Parathyroid adenoma (tissue), 2 donors: ENCODE measurements around the gene ADI1.

Source experiments
- H2AFZ ChIP-seq: fragments of 300-600 bp; sonication (generic); one replicate; pipeline ENCODE4 v1.7.0; 2017; ENCODE audit warnings: antibody characterized with exemption, mild to moderate bottlenecking
- H3K27ac ChIP-seq: fragments of 300-600 bp; sonication (generic); one replicate; pipeline ENCODE4 v1.7.0; 2017
- H3K27me3 ChIP-seq: fragments of 300-600 bp; sonication (generic); one replicate; pipeline ENCODE4 v1.7.0; 2017; ENCODE audit warnings: low read length; ENCODE audit not compliant: control insufficient read depth, insufficient read depth
- H3K36me3 ChIP-seq: fragments of 300-600 bp; sonication (generic); one replicate; pipeline ENCODE4 v1.7.0; 2017; ENCODE audit warnings: low read length; ENCODE audit not compliant: control insufficient read depth, insufficient read depth
- H3K4me1 ChIP-seq: fragments of 300-600 bp; sonication (generic); one replicate; pipeline ENCODE4 v1.7.0; 2017; ENCODE audit warnings: control low read depth
- H3K4me2 ChIP-seq: fragments of 300-600 bp; sonication (generic); one replicate; pipeline ENCODE4 v1.7.0; 2017; ENCODE audit warnings: low read length
- H3K4me3 ChIP-seq: fragments of 300-600 bp; sonication (generic); one replicate; pipeline ENCODE4 v1.7.0; 2017; ENCODE audit warnings: low read depth, low read length
- H3K79me2 ChIP-seq: fragments of 300-600 bp; sonication (generic); one replicate; pipeline ENCODE4 v1.7.0; 2017; ENCODE audit warnings: control low read depth
- H3K9ac ChIP-seq: fragments of 300-600 bp; sonication (generic); one replicate; pipeline ENCODE4 v1.7.0; 2017; ENCODE audit warnings: mild to moderate bottlenecking
- H3K9me3 ChIP-seq: fragments of 300-600 bp; sonication (generic); one replicate; pipeline ENCODE4 v1.7.0; 2017; ENCODE audit warnings: low read length; ENCODE audit not compliant: control insufficient read depth
- CTCF ChIP-seq: fragments of 300-600 bp; sonication (generic); IDR thresholded peaks from one replicate; pipeline ENCODE4 v1.7.0; 2017; ENCODE audit warnings: antibody characterized with exemption, mild to moderate bottlenecking
- donor health status: primary hyperparathyroidism.

Gene ADI1

GRCh38 chr2:3519255-3520205 lies at the start of gene ADI1:
ADI1 (minus strand) TSS chr2:3519531; CDS start chr2:3519487, 44 bp downstream.
- Histone ChIP-seq H3K4me3 (peak within 1 kb of the TSS; percentile 92), H3K79me2 (peaks cover 6% of the 10 kb centered on the region), H2AFZ (peak within 1 kb of the TSS; percentile 96), H3K36me3 (no peaks in the 10 kb centered on the region), H3K4me2 (peak within 1 kb of the TSS; percentile 98), H3K9me3 (no peaks in the 10 kb centered on the region), H3K4me1 (peaks cover 21% of the 10 kb centered on the region), H3K9ac (peak within 1 kb of the TSS; percentile 84), H3K27me3 (no peaks in the 10 kb centered on the region), H3K27ac (peak within 1 kb of the TSS; percentile 95)
- no peak for TF ChIP-seq CTCF

- Histone ChIP-seq H3K27ac (no peak overlapping the region), H3K36me3 (no peaks in the 10 kb centered on the region), H2AFZ (no peak overlapping the region), H3K9ac (no peak overlapping the region), H3K4me1 (no peaks in the 10 kb centered on the region), H3K4me2 (no peak overlapping the region), H3K27me3 (no peaks in the 10 kb centered on the region), H3K79me2 (no peaks in the 10 kb centered on the region), H3K9me3 (no peaks in the 10 kb centered on the region), H3K4me3 (no peak overlapping the region)
- no peak for TF ChIP-seq CTCF
These were observed 47.5 kb upstream of the ADI1 start for GRCh38 chr2:3566806-3567205.

- Histone ChIP-seq H3K27ac (no peak overlapping the region), H3K9ac (no peak overlapping the region), H3K9me3 (no peaks in the 10 kb centered on the region), H3K4me1 (no peaks in the 10 kb centered on the region), H3K27me3 (no peaks in the 10 kb centered on the region), H3K4me2 (no peak overlapping the region), H3K36me3 (no peaks in the 10 kb centered on the region), H3K4me3 (no peak overlapping the region), H3K79me2 (no peaks in the 10 kb centered on the region), H2AFZ (no peak overlapping the region)
- no peak for TF ChIP-seq CTCF
These were observed 45.8 kb upstream of the ADI1 start for GRCh38 chr2:3565117-3565516.

GRCh38 chr2:3563521-3563976 lies 44.2 kb upstream of the ADI1 start:
- Histone ChIP-seq H3K9me3 (no peaks in the 10 kb centered on the region), H3K36me3 (no peaks in the 10 kb centered on the region), H3K4me2 (no peak overlapping the region), H3K4me1 (peaks cover 3% of the 10 kb centered on the region), H3K27me3 (no peaks in the 10 kb centered on the region), H3K9ac (no peak overlapping the region), H2AFZ (no peak overlapping the region), H3K27ac (no peak overlapping the region), H3K4me3 (no peak overlapping the region), H3K79me2 (no peaks in the 10 kb centered on the region)
- TF ChIP-seq CTCF = no peak
